ENCODE results near the gene PLA2G4F.
"Not testable (repeated sequence)": the region's sequence is repeated elsewhere in the genome, so short reads cannot be mapped to it uniquely, and the experiment has no call there.

Gene PLA2G4F

GRCh38 chr15:42092398-42093318 lies 63.8 kb downstream of the PLA2G4F start:
- DNase-seq, result no peak

- DNase-seq, result not testable (repeated sequence)
These were observed 64.6 kb downstream of the PLA2G4F start for GRCh38 chr15:42091753-42092397.

- no peak for DNase-seq
These were observed 65.7 kb downstream of the PLA2G4F start for GRCh38 chr15:42090781-42091180.

- DNase-seq, result no peak
These were observed 66.1 kb downstream of the PLA2G4F start for GRCh38 chr15:42090370-42090769.

- DNase-seq, result no peak
These were observed 66.5 kb downstream of the PLA2G4F start for GRCh38 chr15:42089942-42090341.

Data from stimulated activated CD4-positive, alpha-beta T cell treated with anti-CD3 and anti-CD28 coated beads, Interleukin-4, amount 100 ng/mL, for 24 hours (primary cell).